Measurements from ENCODE around the gene EIF3K. TPM values are rescaled to one million over a fixed set of nuclear protein-coding genes. Genes with fewer than 3 reads are reported as not detected.

EIF3K gene
- polyA plus RNA-seq, 2 of the 4 experiments (the other 2 are of a cell fraction): 419 to 937 TPM

GRCh38 chr19:38686530-38686888, 67.5 kb downstream of the EIF3K start (continued):
- TF ChIP-seq CEBPB (IDR thresholded peaks at IDR 0.05) (no peak), HOXB13 (CRISPR knock-in tag; IDR thresholded peaks at IDR 0.05; ENCODE audit: low read depth) (peak; percentile 61), HOXB5 (CRISPR knock-in tag; IDR thresholded peaks at IDR 0.05) (no peak)

Other genes starting within 250 kb of the EIF3K start
- 437 and 469 TPM in 2 replicates for gene PSMD8, start 244.6 kb upstream of the EIF3K start, polyA plus RNA-seq (2011; rRNA removed)
- 456 to 462 TPM (median 458 TPM) in 3 replicates for gene PSMD8, start 244.6 kb upstream of the EIF3K start, polyA plus RNA-seq (2017; fragmentation: RNase III; extraction: RNeasy Plus Mini Kit Qiagen cat#74134 plus additional on column Dnase treatment)
- not detected in 2 replicates for gene GGN, start 231.2 kb upstream of the EIF3K start, polyA plus RNA-seq (2011; rRNA removed)
- gene GGN, start 231.2 kb upstream of the EIF3K start, polyA plus RNA-seq (2017; fragmentation: RNase III; extraction: RNeasy Plus Mini Kit Qiagen cat#74134 plus additional on column Dnase treatment): 0.33 to 0.66 TPM (median 0.46 TPM) in 3 replicates
- 3.0 and 3.5 TPM in 2 replicates for gene SPRED3, start 230.5 kb upstream of the EIF3K start, polyA plus RNA-seq (2011; rRNA removed)
- 2.6 to 3.6 TPM (median 2.8 TPM) in 3 replicates for gene SPRED3, start 230.5 kb upstream of the EIF3K start, polyA plus RNA-seq (2017; fragmentation: RNase III; extraction: RNeasy Plus Mini Kit Qiagen cat#74134 plus additional on column Dnase treatment)
- gene FAM98C, start 216.1 kb upstream of the EIF3K start, polyA plus RNA-seq (2011; rRNA removed): 12.8 and 13.8 TPM in 2 replicates
- gene FAM98C, start 216.1 kb upstream of the EIF3K start, polyA plus RNA-seq (2017; fragmentation: RNase III; extraction: RNeasy Plus Mini Kit Qiagen cat#74134 plus additional on column Dnase treatment): 19.5 to 20.4 TPM (median 20.1 TPM) in 3 replicates
- gene RASGRP4, start 193.0 kb upstream of the EIF3K start, polyA plus RNA-seq (2011; rRNA removed): 0.13 and 0.22 TPM in 2 replicates
- gene RASGRP4, start 193.0 kb upstream of the EIF3K start, polyA plus RNA-seq (2017; fragmentation: RNase III; extraction: RNeasy Plus Mini Kit Qiagen cat#74134 plus additional on column Dnase treatment): 0.09 to 0.30 TPM (median 0.18 TPM) in 3 replicates
- 0.87 and 1.4 TPM in 2 replicates for gene RYR1, start 185.5 kb upstream of the EIF3K start, polyA plus RNA-seq (2011; rRNA removed)
- gene RYR1, start 185.5 kb upstream of the EIF3K start, polyA plus RNA-seq (2017; fragmentation: RNase III; extraction: RNeasy Plus Mini Kit Qiagen cat#74134 plus additional on column Dnase treatment): 3.1 to 4.5 TPM (median 3.7 TPM) in 3 replicates
- gene MAP4K1, start 1.2 kb upstream of the EIF3K start, polyA plus RNA-seq (2011; rRNA removed): 0.78 and 1.2 TPM in 2 replicates
- 1.3 to 2.6 TPM (median 2.1 TPM) in 3 replicates for gene MAP4K1, start 1.2 kb upstream of the EIF3K start, polyA plus RNA-seq (2017; fragmentation: RNase III; extraction: RNeasy Plus Mini Kit Qiagen cat#74134 plus additional on column Dnase treatment)
- 605 and 614 TPM in 2 replicates for gene ACTN4, start 28.5 kb downstream of the EIF3K start, polyA plus RNA-seq (2011; rRNA removed)
- 967 to 1,087 TPM (median 1,011 TPM) in 3 replicates for gene ACTN4, start 28.5 kb downstream of the EIF3K start, polyA plus RNA-seq (2017; fragmentation: RNase III; extraction: RNeasy Plus Mini Kit Qiagen cat#74134 plus additional on column Dnase treatment)
- 10.0 and 12.3 TPM in 2 replicates for gene CAPN12, start 125.3 kb downstream of the EIF3K start, polyA plus RNA-seq (2011; rRNA removed)
- 8.6 to 11.7 TPM (median 11.0 TPM) in 3 replicates for gene CAPN12, start 125.3 kb downstream of the EIF3K start, polyA plus RNA-seq (2017; fragmentation: RNase III; extraction: RNeasy Plus Mini Kit Qiagen cat#74134 plus additional on column Dnase treatment)
- not detected in 2 replicates for gene LGALS7, start 154.3 kb downstream of the EIF3K start, polyA plus RNA-seq (2011; rRNA removed)
- gene LGALS7, start 154.3 kb downstream of the EIF3K start, polyA plus RNA-seq (2017; fragmentation: RNase III; extraction: RNeasy Plus Mini Kit Qiagen cat#74134 plus additional on column Dnase treatment): not detected in 3 replicates
- gene LGALS7B, start 170.0 kb downstream of the EIF3K start, polyA plus RNA-seq (2011; rRNA removed): 0.27 TPM in 1 of 2 replicates, not detected in the other
- not detected in 3 replicates for gene LGALS7B, start 170.0 kb downstream of the EIF3K start, polyA plus RNA-seq (2017; fragmentation: RNase III; extraction: RNeasy Plus Mini Kit Qiagen cat#74134 plus additional on column Dnase treatment)
- gene LGALS4, start 193.8 kb downstream of the EIF3K start, polyA plus RNA-seq (2011; rRNA removed): 2.5 and 3.3 TPM in 2 replicates
- 0.38 to 0.94 TPM (median 0.84 TPM) in 3 replicates for gene LGALS4, start 193.8 kb downstream of the EIF3K start, polyA plus RNA-seq (2017; fragmentation: RNase III; extraction: RNeasy Plus Mini Kit Qiagen cat#74134 plus additional on column Dnase treatment)
- 383 and 431 TPM in 2 replicates for gene ECH1, start 212.6 kb downstream of the EIF3K start, polyA plus RNA-seq (2011; rRNA removed)
- gene ECH1, start 212.6 kb downstream of the EIF3K start, polyA plus RNA-seq (2017; fragmentation: RNase III; extraction: RNeasy Plus Mini Kit Qiagen cat#74134 plus additional on column Dnase treatment): 393 to 394 TPM (median 394 TPM) in 3 replicates
- gene HNRNPL, start 230.8 kb downstream of the EIF3K start, polyA plus RNA-seq (2011; rRNA removed): 440 and 487 TPM in 2 replicates
- 372 to 383 TPM (median 380 TPM) in 3 replicates for gene HNRNPL, start 230.8 kb downstream of the EIF3K start, polyA plus RNA-seq (2017; fragmentation: RNase III; extraction: RNeasy Plus Mini Kit Qiagen cat#74134 plus additional on column Dnase treatment)